Ishikawa (cell line): ENCODE measurements around the gene TOMM22.

ENCODE experiments used
- CEBPB ChIP-seq: IDR thresholded peaks from 2 replicates; pipeline ENCODE4 v1.6.1; 2012
- CREB1 ChIP-seq: IDR thresholded peaks from 2 replicates; pipeline ENCODE4 v1.6.1; 2012; ENCODE audit warnings: low read depth
- EGR1 ChIP-seq: IDR thresholded peaks from 2 replicates; pipeline ENCODE4 v1.6.1; 2012
- EP300 ChIP-seq: IDR thresholded peaks from 2 replicates; pipeline ENCODE4 v1.6.1; 2012; ENCODE audit warnings: borderline replicate concordance
- FOXM1 ChIP-seq: IDR thresholded peaks from 2 replicates; pipeline ENCODE4 v1.6.1; 2012; ENCODE audit warnings: low read depth, borderline replicate concordance
- NFIC ChIP-seq: IDR thresholded peaks from 2 replicates; pipeline ENCODE4 v1.6.1; 2012
- RAD21 ChIP-seq: IDR thresholded peaks from 2 replicates; pipeline ENCODE4 v1.6.1; 2012; ENCODE audit warnings: low read depth
- REST ChIP-seq: IDR thresholded peaks from 2 replicates; pipeline ENCODE4 v1.6.1; 2012; ENCODE audit warnings: low read depth, mild to moderate bottlenecking
- TAF1 ChIP-seq: IDR thresholded peaks from 2 replicates; pipeline ENCODE4 v1.6.1; 2012; ENCODE audit warnings: low read depth, mild to moderate bottlenecking
- TCF12 ChIP-seq: IDR thresholded peaks from 2 replicates; pipeline ENCODE4 v1.6.1; 2012; ENCODE audit warnings: low read depth
- TEAD4 ChIP-seq: IDR thresholded peaks from 2 replicates; pipeline ENCODE4 v1.6.1; 2012
- YY1 ChIP-seq: IDR thresholded peaks from 2 replicates; pipeline ENCODE4 v1.6.1; 2012; ENCODE audit warnings: low read depth
- ZBTB7A ChIP-seq: IDR thresholded peaks from 2 replicates; pipeline ENCODE4 v1.6.1; 2012; ENCODE audit warnings: low read depth
- TF ChIP-seq, protein P1 (sequence below): IDR thresholded peaks from 2 replicates; pipeline ENCODE4 v1.6.1; 2012
- TF ChIP-seq, protein P2 (sequence below): IDR thresholded peaks from 2 replicates; pipeline ENCODE4 v1.6.1; 2012

The TOMM22 gene

GRCh38 chr22:38697425-38698089 lies 15.8 kb downstream of the TOMM22 start:
- TF ChIP-seq CREB1 (no peak), TAF1 (no peak), REST (no peak), YY1 (no peak)

- TF ChIP-seq, protein P1, sequence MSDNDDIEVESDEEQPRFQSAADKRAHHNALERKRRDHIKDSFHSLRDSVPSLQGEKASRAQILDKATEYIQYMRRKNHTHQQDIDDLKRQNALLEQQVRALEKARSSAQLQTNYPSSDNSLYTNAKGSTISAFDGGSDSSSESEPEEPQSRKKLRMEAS = no peak
- TF ChIP-seq TEAD4 (no peak), REST (no peak), ZBTB7A (no peak), CREB1 (no peak), EP300 (no peak), TAF1 (no peak), EGR1 (no peak), RAD21 (no peak), TCF12 (no peak), NFIC (no peak), FOXM1 (no peak), YY1 (no peak)
- TF ChIP-seq, protein P2, sequence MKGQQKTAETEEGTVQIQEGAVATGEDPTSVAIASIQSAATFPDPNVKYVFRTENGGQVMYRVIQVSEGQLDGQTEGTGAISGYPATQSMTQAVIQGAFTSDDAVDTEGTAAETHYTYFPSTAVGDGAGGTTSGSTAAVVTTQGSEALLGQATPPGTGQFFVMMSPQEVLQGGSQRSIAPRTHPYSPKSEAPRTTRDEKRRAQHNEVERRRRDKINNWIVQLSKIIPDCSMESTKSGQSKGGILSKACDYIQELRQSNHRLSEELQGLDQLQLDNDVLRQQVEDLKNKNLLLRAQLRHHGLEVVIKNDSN = no peak
Measured at GRCh38 chr22:38698407-38699094, 16.8 kb downstream of the TOMM22 start.

DNA sequence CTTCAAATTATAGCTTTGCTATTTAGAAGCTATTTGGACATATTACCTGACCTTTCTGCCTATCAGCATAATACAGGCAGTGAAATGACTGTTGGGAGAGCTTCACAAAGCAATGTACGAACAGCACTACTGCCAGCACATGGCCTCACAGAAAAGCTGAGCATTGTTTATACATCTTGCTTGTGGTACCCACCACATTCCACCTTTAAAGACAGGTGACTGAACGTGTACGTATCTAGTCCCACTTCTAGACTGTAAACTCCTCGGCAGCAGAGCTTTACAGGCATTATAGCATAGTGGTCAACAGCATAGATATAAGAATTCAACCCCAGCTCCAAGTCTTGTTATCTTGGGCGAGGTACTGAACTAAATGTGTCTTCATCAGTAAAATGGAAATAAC lies 17.4 kb downstream of the TOMM22 start:
- TF ChIP-seq ZBTB7A (no peak), REST (no peak), RAD21 (no peak), YY1 (no peak), TAF1 (no peak), EP300 (no peak), TCF12 (no peak), NFIC (no peak), FOXM1 (no peak), CEBPB (no peak), CREB1 (no peak), EGR1 (no peak), TEAD4 (no peak)
- TF ChIP-seq, protein P1 = no peak

GRCh38 chr22:38699784-38700183 lies 18.0 kb downstream of the TOMM22 start:
- TF ChIP-seq RAD21 = no peak
- TF ChIP-seq CEBPB = no peak
- TF ChIP-seq TEAD4 = no peak
- TF ChIP-seq CREB1 = no peak
- no peak for TF ChIP-seq REST
- no peak for TF ChIP-seq FOXM1
- TF ChIP-seq ZBTB7A = no peak
- no peak for TF ChIP-seq EGR1
- TF ChIP-seq, protein P1 = no peak
- TF ChIP-seq TAF1 = no peak
- no peak for TF ChIP-seq YY1
- TF ChIP-seq EP300 = no peak
- TF ChIP-seq NFIC = no peak
- TF ChIP-seq TCF12 = no peak
